SK-N-SH treated with all-trans-retinoic acid at 6 μM for 48 hours (cell line): Measurements from ENCODE around the gene RUNDC3A.

Source experiments
- GLIS3 ChIP-seq: fragments of 250-450 bp; sonication (Bioruptor Pico); IDR thresholded peaks from 2 replicates; pipeline ENCODE4 v1.5.0; 2020; ENCODE audit warnings: mild to moderate bottlenecking, moderate library complexity
- ISL1 ChIP-seq: fragments of 250-450 bp; sonication (Bioruptor Pico); IDR thresholded peaks from 2 replicates; pipeline ENCODE4 v2.1.2; 2022; ENCODE audit warnings: mild to moderate bottlenecking, moderate library complexity
- ZC3H10 ChIP-seq: fragments of 250-450 bp; sonication (Bioruptor Pico); IDR thresholded peaks from 2 replicates; pipeline ENCODE4 v1.5.1; 2021; ENCODE audit warnings: mild to moderate bottlenecking, moderate library complexity
- ZNF70 ChIP-seq: fragments of 450-650 bp; formaldehyde crosslinking; IDR thresholded peaks from 2 replicates; pipeline ENCODE4 v1.5.0; 2020; ENCODE audit warnings: mild to moderate bottlenecking, moderate library complexity
- ZNF8 ChIP-seq: fragments of 450-650 bp; formaldehyde crosslinking; IDR thresholded peaks from 2 replicates; pipeline ENCODE4 v1.5.0; 2020; ENCODE audit warnings: mild to moderate bottlenecking, moderate library complexity

DNA sequence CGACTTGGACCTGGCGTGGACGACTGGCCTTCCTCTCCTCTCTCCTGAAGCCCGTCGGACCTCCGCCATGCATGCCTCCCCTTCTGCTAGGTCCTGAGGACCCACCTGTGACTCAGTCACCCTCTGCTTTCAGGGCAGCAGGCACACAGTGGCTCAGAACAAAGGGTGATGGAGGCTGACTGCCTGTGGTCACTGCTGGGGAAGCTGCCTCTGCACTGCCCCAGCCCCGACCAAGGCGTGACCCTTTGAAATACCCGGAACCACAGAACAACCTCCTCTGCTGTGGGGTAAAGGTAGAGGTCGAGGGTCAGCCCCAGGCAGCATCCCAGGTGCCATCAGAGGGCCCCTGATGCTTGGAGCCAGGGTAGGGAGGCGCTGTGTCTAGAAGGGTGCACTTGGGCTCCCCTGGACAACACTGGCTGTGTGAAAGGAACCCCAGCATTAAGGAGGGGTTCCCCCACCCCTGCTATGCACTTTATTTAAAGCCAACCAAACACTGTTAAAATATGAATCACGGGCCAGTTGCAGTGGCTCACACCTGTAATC is 27.9 kb upstream of the RUNDC3A start:
- TF ChIP-seq ZC3H10 (CRISPR knock-in tag) (no peak), ISL1 (CRISPR knock-in tag) (no peak), ZNF70 (no peak), GLIS3 (CRISPR knock-in tag) (no peak), ZNF8 (no peak)
